GM21367 (cell line): ENCODE results near the gene ADGRA1.

Experiments
- ATAC-seq: cut with Tn5 transposase; IDR thresholded peaks from one replicate; pipeline ENCODE4 v1.9.1; 2021; ENCODE audit not compliant: unreplicated experiment

The ADGRA1 gene

GRCh38 chr10:133056001-133056400 lies 31.7 kb upstream of the ADGRA1 start:
- no peak for ATAC-seq

- ATAC-seq = no peak
Observed at GRCh38 chr10:133056651-133057178, 31.0 kb upstream of the ADGRA1 start.

GRCh38 chr10:133058331-133059092 lies 29.2 kb upstream of the ADGRA1 start:
- no peak for ATAC-seq

GRCh38 chr10:133059093-133059470 lies 28.6 kb upstream of the ADGRA1 start:
- no peak for ATAC-seq

GRCh38 chr10:133059571-133059970 lies 28.2 kb upstream of the ADGRA1 start:
- no peak for ATAC-seq

- no peak for ATAC-seq
Observed at GRCh38 chr10:133060022-133060421, 27.7 kb upstream of the ADGRA1 start.

GRCh38 chr10:133060466-133060865 lies 27.3 kb upstream of the ADGRA1 start:
- no peak for ATAC-seq

- no peak for ATAC-seq
Observed at GRCh38 chr10:133060881-133061280, 26.8 kb upstream of the ADGRA1 start.

- no peak for ATAC-seq
Observed at GRCh38 chr10:133061296-133062038, 26.3 kb upstream of the ADGRA1 start.

GRCh38 chr10:133062085-133062484 lies 25.6 kb upstream of the ADGRA1 start:
- no peak for ATAC-seq

GRCh38 chr10:133062635-133063034 lies 25.1 kb upstream of the ADGRA1 start:
- no peak for ATAC-seq

- ATAC-seq = no peak
Observed at GRCh38 chr10:133067149-133068105, 20.3 kb upstream of the ADGRA1 start.

- ATAC-seq = no peak
Observed at GRCh38 chr10:133068111-133069032, 19.4 kb upstream of the ADGRA1 start.

- ATAC-seq = no peak
Observed at GRCh38 chr10:133069033-133069525, 18.6 kb upstream of the ADGRA1 start.

GRCh38 chr10:133070405-133070804 lies 17.3 kb upstream of the ADGRA1 start:
- ATAC-seq = no peak

GRCh38 chr10:133070810-133071209 lies 16.9 kb upstream of the ADGRA1 start:
- ATAC-seq = no peak

- ATAC-seq = no peak
Observed at GRCh38 chr10:133071733-133072132, 16.0 kb upstream of the ADGRA1 start.

- no peak for ATAC-seq
Observed at GRCh38 chr10:133072196-133072595, 15.5 kb upstream of the ADGRA1 start.

- no peak for ATAC-seq
Observed at GRCh38 chr10:133072720-133073390, 14.9 kb upstream of the ADGRA1 start.
